Osteoblast (primary cell): Measurements from ENCODE around the gene COL2A1. TPM values are rescaled to one million over a fixed set of nuclear protein-coding genes. Genes with fewer than 3 reads are reported as not detected.

ENCODE experiments used
- DNase-seq: peaks from one replicate; pipeline ENCODE4 v3.0.0; 2011; ENCODE audit warnings: low spot score, mixed read lengths; ENCODE audit not compliant: insufficient read length; ENCODE audit errors: missing footprints
- H2AFZ ChIP-seq: 2 replicates; pipeline ENCODE4 v1.6.0; 2011; ENCODE audit warnings: mild to moderate bottlenecking, low read length
- H3K27ac ChIP-seq: 2 replicates; pipeline ENCODE4 v1.5.1; 2011; ENCODE audit warnings: mild to moderate bottlenecking, low read depth, low read length, moderate library complexity
- H3K27me3 ChIP-seq: 2 replicates; pipeline ENCODE4 v1.6.0; 2012; ENCODE audit warnings: mild to moderate bottlenecking, control low read depth, inconsistent platforms, low read length, moderate library complexity; ENCODE audit not compliant: insufficient read depth
- H3K36me3 ChIP-seq: 2 replicates; pipeline ENCODE4 v1.5.1; 2011; ENCODE audit warnings: mild to moderate bottlenecking, low read length, control low read depth, moderate library complexity; ENCODE audit not compliant: insufficient read depth
- H3K4me1 ChIP-seq: 2 replicates; pipeline ENCODE4 v1.5.1; 2011; ENCODE audit warnings: mild to moderate bottlenecking, low read length, control low read depth, moderate library complexity; ENCODE audit not compliant: insufficient read depth
- H3K4me2 ChIP-seq: 2 replicates; pipeline ENCODE4 v1.6.0; 2011; ENCODE audit warnings: mild to moderate bottlenecking, low read length; ENCODE audit not compliant: insufficient read depth
- H3K4me3 ChIP-seq: fragments of 200-600 bp; sonication (generic); 3 replicates; pipeline ENCODE4 v1.5.1; 2012; ENCODE audit warnings: mild to moderate bottlenecking, low read length, inconsistent platforms; ENCODE audit not compliant: insufficient read depth
- H3K79me2 ChIP-seq: 2 replicates; pipeline ENCODE4 v1.6.0; 2012; ENCODE audit warnings: mild to moderate bottlenecking, low read length, control low read depth, inconsistent platforms; ENCODE audit not compliant: insufficient read depth
- H3K9me3 ChIP-seq: 2 replicates; pipeline ENCODE4 v1.5.1; 2011; ENCODE audit warnings: low read depth, low read length, control low read depth
- H4K20me1 ChIP-seq: 2 replicates; pipeline ENCODE4 v1.6.0; 2012; ENCODE audit warnings: mild to moderate bottlenecking, low read length, control low read depth; ENCODE audit not compliant: insufficient read depth
- CTCF ChIP-seq: IDR thresholded peaks from 2 replicates; pipeline ENCODE4 v1.5.1; 2011; ENCODE audit warnings: mild to moderate bottlenecking, low read depth, low read length, moderate library complexity; ENCODE audit errors: extremely low read depth
- total RNA-seq: library from RNA; depleted of rRNA; stranded (reverse); fragments of >200 nt; gene quantifications from 2 replicates; pipeline ENCODE4 v1.2.3, GENCODE V29; 2012

Gene COL2A1
- total RNA-seq, 1 donor = under 0.01 TPM

GRCh38 chr12:47986832-47987231 is 17.4 kb downstream of the COL2A1 start:
- DNase-seq = peak; percentile 82
- H3K9me3 ChIP-seq = no peaks in the 10 kb centered on the region
- no peak for TF ChIP-seq CTCF
- H3K27me3 ChIP-seq = peaks cover 13% of the 10 kb centered on the region
- H3K4me1 ChIP-seq = no peaks in the 10 kb centered on the region
- no peak overlapping the region for H3K27ac ChIP-seq
- H3K36me3 ChIP-seq = no peaks in the 10 kb centered on the region
- no peak overlapping the region for H3K4me3 ChIP-seq
- H2AFZ ChIP-seq = no peak overlapping the region
- H3K79me2 ChIP-seq = no peaks in the 10 kb centered on the region
- no peak overlapping the region for H3K4me2 ChIP-seq
- H4K20me1 ChIP-seq = no peaks in the 10 kb centered on the region

GRCh38 chr12:47986291-47986660 is 18.0 kb downstream of the COL2A1 start:
- Histone ChIP-seq H3K27me3 (peaks cover 10% of the 10 kb centered on the region), H3K36me3 (no peaks in the 10 kb centered on the region), H2AFZ (no peak overlapping the region), H3K27ac (no peak overlapping the region), H3K4me3 (no peak overlapping the region), H3K9me3 (no peaks in the 10 kb centered on the region), H3K79me2 (no peaks in the 10 kb centered on the region), H4K20me1 (no peaks in the 10 kb centered on the region), H3K4me1 (no peaks in the 10 kb centered on the region), H3K4me2 (no peak overlapping the region)
- DNase-seq = no peak
- TF ChIP-seq CTCF = no peak

GRCh38 chr12:47985596-47986290 is 18.5 kb downstream of the COL2A1 start:
- Histone ChIP-seq H3K4me3 (no peak overlapping the region), H3K4me2 (no peak overlapping the region), H3K4me1 (no peaks in the 10 kb centered on the region), H2AFZ (no peak overlapping the region), H4K20me1 (no peaks in the 10 kb centered on the region), H3K79me2 (no peaks in the 10 kb centered on the region), H3K27ac (no peak overlapping the region), H3K36me3 (no peaks in the 10 kb centered on the region), H3K27me3 (peaks cover 10% of the 10 kb centered on the region), H3K9me3 (no peaks in the 10 kb centered on the region)
- no peak for TF ChIP-seq CTCF
- peak; percentile 71 for DNase-seq

GRCh38 chr12:47984331-47984801 is 19.9 kb downstream of the COL2A1 start:
- H3K79me2 ChIP-seq = no peaks in the 10 kb centered on the region
- no peak for TF ChIP-seq CTCF
- no peaks in the 10 kb centered on the region for H3K4me1 ChIP-seq
- peaks cover 6% of the 10 kb centered on the region for H3K27me3 ChIP-seq
- H3K4me2 ChIP-seq = no peak overlapping the region
- no peaks in the 10 kb centered on the region for H3K36me3 ChIP-seq
- no peak overlapping the region for H3K27ac ChIP-seq
- peak; percentile 71 for DNase-seq
- H2AFZ ChIP-seq = no peak overlapping the region
- no peaks in the 10 kb centered on the region for H4K20me1 ChIP-seq
- H3K9me3 ChIP-seq = no peaks in the 10 kb centered on the region
- no peak overlapping the region for H3K4me3 ChIP-seq
